Calu3 (cell line): Measurements from ENCODE around the gene EXOG. TPM values are rescaled to one million over a fixed set of nuclear protein-coding genes. Genes with fewer than 3 reads are reported as not detected.

Source experiments
- BruUV-seq: library from RNA; stranded (reverse); fragments of 400-500 nt; replicated peaks from 2 replicates; lab custom pipeline; 2021; lab: Mats Ljungman, UMichigan
- CTCF ChIA-PET: fragments of 300-600 bp; sonication (Branson Sonifier 250); formaldehyde crosslinking; loops from one replicate; lab custom pipeline; 2022; ENCODE audit warnings: antibody characterized with exemption; lab: Charles Lee
- DNase-seq: peaks from one replicate; pipeline ENCODE4 v3.0.0; 2022
- H3K27ac Mint-ChIP-seq: one replicate; pipeline ENCODE4 v1.8.0; 2022; ENCODE audit warnings: mixed read lengths; ENCODE audit not compliant: unreplicated experiment
- H3K27me3 Mint-ChIP-seq: one replicate; pipeline ENCODE4 v1.8.0; 2022; ENCODE audit warnings: mixed read lengths; ENCODE audit not compliant: unreplicated experiment
- H3K36me3 Mint-ChIP-seq: one replicate; pipeline ENCODE4 v1.8.0; 2022; ENCODE audit warnings: mild to moderate bottlenecking, moderate library complexity, mixed read lengths; ENCODE audit not compliant: insufficient read depth, unreplicated experiment
- H3K4me1 Mint-ChIP-seq: one replicate; pipeline ENCODE4 v1.8.0; 2022; ENCODE audit warnings: mild to moderate bottlenecking, low read depth, mixed read lengths; ENCODE audit not compliant: unreplicated experiment
- H3K4me3 Mint-ChIP-seq: one replicate; pipeline ENCODE4 v1.8.0; 2022; ENCODE audit warnings: mild to moderate bottlenecking, low read depth, moderate library complexity, mixed read lengths; ENCODE audit not compliant: unreplicated experiment
- H3K9me3 Mint-ChIP-seq: one replicate; pipeline ENCODE4 v1.8.0; 2022; ENCODE audit warnings: low read depth, mixed read lengths; ENCODE audit not compliant: unreplicated experiment
- intact Hi-C: fragments of 100-400 bp; cut with micrococcal nuclease; formaldehyde crosslinking; loops from one replicate; pipeline ENCODE4 v1.10.0; 2022; ENCODE audit not compliant: unreplicated experiment
- total RNA-seq: library from RNA; stranded (reverse); gene quantifications from 2 replicates; pipeline ENCODE4 v1.2.3, GENCODE V29; 2022
- TF ChIP-seq, protein P1 (sequence below): fragments of 200-600 bp; IDR thresholded peaks from one replicate; pipeline ENCODE4 v1.8.0; 2022; ENCODE audit warnings: antibody characterized with exemption; ENCODE audit not compliant: unreplicated experiment

The EXOG gene
- total RNA-seq, 1 experiment from 2014 or later: 13.2 TPM

DNA sequence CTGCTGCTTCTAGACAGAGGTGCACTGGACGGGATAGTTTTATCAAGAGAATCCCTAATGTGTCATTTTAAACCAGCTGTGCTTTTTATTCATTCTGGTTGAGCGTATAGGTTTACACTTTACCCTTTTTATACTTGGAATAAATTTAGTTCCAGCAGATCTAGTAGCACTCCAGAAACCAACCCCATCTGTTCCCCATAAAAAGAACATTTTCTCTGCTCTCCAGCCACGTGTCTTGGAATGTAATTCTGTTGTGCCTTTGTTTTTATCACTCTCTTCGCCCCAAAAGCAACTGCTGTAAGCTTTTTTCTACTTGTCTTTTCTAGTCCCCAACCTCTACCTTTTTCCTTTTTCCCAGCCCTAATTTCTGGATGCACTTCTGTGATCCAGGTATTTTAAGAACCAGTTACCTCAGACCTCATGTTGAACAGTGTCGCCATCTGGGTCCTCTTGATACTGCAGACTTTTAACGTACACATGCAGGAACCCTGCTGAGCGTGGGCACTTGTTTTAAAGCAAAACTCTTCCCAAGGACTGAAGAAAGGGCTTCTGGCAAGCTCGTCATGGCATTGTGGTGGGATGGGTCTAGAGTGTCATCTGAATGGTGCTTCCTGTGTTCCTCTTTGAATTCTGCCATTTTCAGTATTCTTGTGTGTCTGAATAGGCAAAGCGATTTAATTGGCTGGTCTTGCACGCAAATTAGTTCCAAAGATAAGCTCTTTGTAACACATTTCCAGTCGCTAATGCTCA is 5.7 kb upstream of the EXOG start:
- Mint-ChIP-seq H3K36me3 (peaks cover 4% of the 10 kb centered on the region), H3K9me3 (no peaks in the 10 kb centered on the region), H3K4me3 (no peak overlapping the region), H3K27ac (no peak overlapping the region), H3K4me1 (no peaks in the 10 kb centered on the region), H3K27me3 (no peaks in the 10 kb centered on the region)
- CTCF ChIA-PET: no interaction called here
- no TSS peak for BruUV-seq
- intact Hi-C loops: no loop called here
- TF ChIP-seq, protein P1, sequence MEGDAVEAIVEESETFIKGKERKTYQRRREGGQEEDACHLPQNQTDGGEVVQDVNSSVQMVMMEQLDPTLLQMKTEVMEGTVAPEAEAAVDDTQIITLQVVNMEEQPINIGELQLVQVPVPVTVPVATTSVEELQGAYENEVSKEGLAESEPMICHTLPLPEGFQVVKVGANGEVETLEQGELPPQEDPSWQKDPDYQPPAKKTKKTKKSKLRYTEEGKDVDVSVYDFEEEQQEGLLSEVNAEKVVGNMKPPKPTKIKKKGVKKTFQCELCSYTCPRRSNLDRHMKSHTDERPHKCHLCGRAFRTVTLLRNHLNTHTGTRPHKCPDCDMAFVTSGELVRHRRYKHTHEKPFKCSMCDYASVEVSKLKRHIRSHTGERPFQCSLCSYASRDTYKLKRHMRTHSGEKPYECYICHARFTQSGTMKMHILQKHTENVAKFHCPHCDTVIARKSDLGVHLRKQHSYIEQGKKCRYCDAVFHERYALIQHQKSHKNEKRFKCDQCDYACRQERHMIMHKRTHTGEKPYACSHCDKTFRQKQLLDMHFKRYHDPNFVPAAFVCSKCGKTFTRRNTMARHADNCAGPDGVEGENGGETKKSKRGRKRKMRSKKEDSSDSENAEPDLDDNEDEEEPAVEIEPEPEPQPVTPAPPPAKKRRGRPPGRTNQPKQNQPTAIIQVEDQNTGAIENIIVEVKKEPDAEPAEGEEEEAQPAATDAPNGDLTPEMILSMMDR: no peak
- no peak for DNase-seq

DNA sequence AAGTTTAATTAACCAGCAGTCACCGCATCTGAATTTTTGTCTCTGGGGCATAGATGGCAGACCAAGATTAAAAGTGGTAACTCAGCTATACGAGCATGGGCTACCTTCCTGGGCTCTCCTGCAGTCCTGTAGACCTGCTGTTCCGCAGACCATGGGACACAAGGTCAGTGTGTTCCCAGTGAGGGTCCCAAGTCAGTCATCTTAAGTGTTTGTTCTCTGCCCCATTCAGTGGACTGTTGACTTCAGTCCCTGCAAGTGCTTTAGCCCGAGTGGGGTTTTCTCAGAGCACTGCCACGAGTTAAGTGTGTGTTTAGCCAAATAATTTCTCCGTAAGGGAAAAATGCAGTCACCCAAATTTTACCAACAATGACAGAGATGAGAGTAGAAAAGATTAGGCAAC is 4.9 kb upstream of the EXOG start:
- Mint-ChIP-seq H3K27ac (no peak overlapping the region), H3K4me1 (no peaks in the 10 kb centered on the region), H3K36me3 (peaks cover 8% of the 10 kb centered on the region), H3K27me3 (no peaks in the 10 kb centered on the region), H3K4me3 (no peak overlapping the region), H3K9me3 (no peaks in the 10 kb centered on the region)
- no peak for DNase-seq
- CTCF ChIA-PET: no interaction called here
- no TSS peak for BruUV-seq
- intact Hi-C loops: no loop called here
- TF ChIP-seq, protein P1: no peak

DNA sequence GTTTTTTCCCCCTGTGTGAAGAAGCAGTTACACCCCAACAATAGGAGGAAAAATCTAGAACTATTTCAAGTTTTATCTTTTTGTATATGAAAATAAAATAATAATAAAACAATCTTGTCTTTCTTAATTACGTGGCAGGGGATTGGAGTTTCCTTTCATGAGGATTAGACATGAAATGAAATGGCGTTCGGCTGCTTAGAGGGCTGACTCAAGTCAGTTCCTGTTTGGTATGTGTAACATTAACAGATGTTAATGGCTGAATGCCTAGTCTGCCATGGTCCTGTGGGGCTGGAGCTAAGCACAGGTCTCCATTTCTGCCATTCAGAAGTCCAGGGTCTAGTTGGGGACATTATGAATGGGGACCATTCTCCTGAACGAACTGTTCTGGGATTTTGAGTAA is 3.1 kb upstream of the EXOG start:
- no TSS peak for BruUV-seq
- Mint-ChIP-seq H3K27ac (no peak overlapping the region), H3K27me3 (no peaks in the 10 kb centered on the region), H3K36me3 (peaks cover 17% of the 10 kb centered on the region), H3K9me3 (no peaks in the 10 kb centered on the region), H3K4me1 (no peaks in the 10 kb centered on the region), H3K4me3 (no peak overlapping the region)
- intact Hi-C loops: no loop called here
- TF ChIP-seq, protein P1: no peak
- DNase-seq: no peak
- CTCF ChIA-PET: no interaction called here

DNA sequence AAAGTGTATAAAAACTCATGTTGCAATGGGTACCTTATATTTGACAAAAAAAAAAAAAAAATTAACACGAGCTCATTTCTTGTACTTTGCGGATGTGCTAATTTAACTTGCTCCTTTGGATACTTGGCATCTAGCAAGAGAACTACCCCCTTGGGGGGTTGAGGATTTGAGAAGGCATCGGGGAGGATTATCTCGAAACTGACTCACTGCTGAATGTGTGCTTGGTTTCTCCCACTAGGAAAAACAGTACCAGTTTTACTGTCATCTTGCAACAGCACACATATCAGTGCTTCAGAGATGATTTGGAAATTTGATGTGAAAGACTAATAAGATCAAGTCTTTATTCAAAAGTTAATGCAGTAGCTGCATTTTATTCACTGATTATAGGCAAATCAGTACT is 891 bp downstream of the EXOG start:
- Mint-ChIP-seq H3K27me3 (no peaks in the 10 kb centered on the region), H3K27ac (peak overlapping the region; percentile 56), H3K4me1 (no peaks in the 10 kb centered on the region), H3K9me3 (no peaks in the 10 kb centered on the region), H3K36me3 (peaks cover 17% of the 10 kb centered on the region), H3K4me3 (peak overlapping the region; percentile 93)
- no TSS peak for BruUV-seq
- intact Hi-C loops: no loop called here
- TF ChIP-seq, protein P1: no peak
- DNase-seq: no peak
- CTCF ChIA-PET: interaction anchor here (0.8 to 1.5 kb wide), 2 partner anchors 24 to 158 kb away, joined by 3 to 10 read pairs; no protein-coding TSS in a partner anchor
